ENCODE results near the gene TRMT1L.
"Not testable (repeated sequence)": the region's sequence is repeated elsewhere in the genome, so short reads cannot be mapped to it uniquely, and the experiment has no call there.

Gene TRMT1L

GRCh38 chr1:185156854-185157598 is at the start of gene TRMT1L, which contains the start of gene SWT1:
TSS of gene TRMT1L (minus strand) at chr1:185156953. CDS start at chr1:185156712, 241 bp downstream.
TSS of gene SWT1 (plus strand) at chr1:185157167. CDS start at chr1:185160842, 3,675 bp downstream.
- DNase-seq, result peak; percentile 99
- TF ChIP-seq POLR2A (IDR thresholded peaks at IDR 0.05; ENCODE audit: low read length) (peak; percentile 99), GATA1 (IDR thresholded peaks at IDR 0.05; ENCODE audit: low read depth, low read length) (no peak)

GRCh38 chr1:185200889-185201288 is 44.1 kb upstream of the TRMT1L start:
- TF ChIP-seq POLR2A (IDR thresholded peaks at IDR 0.05; ENCODE audit: low read length) (no peak), GATA1 (IDR thresholded peaks at IDR 0.05; ENCODE audit: low read depth, low read length) (no peak)
- DNase-seq, result no peak

GRCh38 chr1:185198712-185199111 is 42.0 kb upstream of the TRMT1L start:
- DNase-seq, result not testable (repeated sequence)

- TF ChIP-seq GATA1 (IDR thresholded peaks at IDR 0.05; ENCODE audit: low read depth, low read length) (no peak), POLR2A (IDR thresholded peaks at IDR 0.05; ENCODE audit: low read length) (no peak)
- no peak for DNase-seq
These were observed 37.0 kb upstream of the TRMT1L start for GRCh38 chr1:185193756-185194155.

GRCh38 chr1:185170291-185170848 is 13.6 kb upstream of the TRMT1L start:
- peak; percentile 83 to 85 for DNase-seq
- TF ChIP-seq POLR2A (IDR thresholded peaks at IDR 0.05; ENCODE audit: low read length), result no peak
- TF ChIP-seq GATA1 (IDR thresholded peaks at IDR 0.05; ENCODE audit: low read depth, low read length), result no peak

- no peak for TF ChIP-seq GATA1 (IDR thresholded peaks at IDR 0.05; ENCODE audit: low read depth, low read length)
- no peak for TF ChIP-seq POLR2A (IDR thresholded peaks at IDR 0.05; ENCODE audit: low read length)
- DNase-seq, result peak in 1 of 2 experiments; percentile 11
These were observed 9.4 kb upstream of the TRMT1L start for GRCh38 chr1:185166106-185166505.

GRCh38 chr1:185162491-185162890 is 5.7 kb upstream of the TRMT1L start:
- no peak for DNase-seq
- TF ChIP-seq GATA1 (IDR thresholded peaks at IDR 0.05; ENCODE audit: low read depth, low read length) (no peak), POLR2A (IDR thresholded peaks at IDR 0.05; ENCODE audit: low read length) (no peak)

GRCh38 chr1:185159966-185160365 is 3.2 kb upstream of the TRMT1L start:
- TF ChIP-seq GATA1 (IDR thresholded peaks at IDR 0.05; ENCODE audit: low read depth, low read length) (no peak), POLR2A (IDR thresholded peaks at IDR 0.05; ENCODE audit: low read length) (no peak)
- DNase-seq, result no peak

- TF ChIP-seq POLR2A (IDR thresholded peaks at IDR 0.05; ENCODE audit: low read length) (no peak), GATA1 (IDR thresholded peaks at IDR 0.05; ENCODE audit: low read depth, low read length) (no peak)
- DNase-seq, result peak; percentile 36 to 42
These were observed 2.0 kb upstream of the TRMT1L start for GRCh38 chr1:185158800-185159199.

- TF ChIP-seq POLR2A (IDR thresholded peaks at IDR 0.05; ENCODE audit: low read length) (no peak), GATA1 (IDR thresholded peaks at IDR 0.05; ENCODE audit: low read depth, low read length) (no peak)
- peak; percentile 54 to 56 for DNase-seq
These were observed 1.1 kb upstream of the TRMT1L start for GRCh38 chr1:185157599-185158412.

- no peak for TF ChIP-seq POLR2A (IDR thresholded peaks at IDR 0.05; ENCODE audit: low read length)
- TF ChIP-seq GATA1 (IDR thresholded peaks at IDR 0.05; ENCODE audit: low read depth, low read length), result no peak
- DNase-seq, result peak; percentile 72 to 79
These were observed 382 bp downstream of the TRMT1L start for GRCh38 chr1:185156288-185156853.

GRCh38 chr1:185155600-185156287 is 1.0 kb downstream of the TRMT1L start:
- TF ChIP-seq POLR2A (IDR thresholded peaks at IDR 0.05; ENCODE audit: low read length), result no peak
- TF ChIP-seq GATA1 (IDR thresholded peaks at IDR 0.05; ENCODE audit: low read depth, low read length), result no peak
- peak; percentile 68 to 77 for DNase-seq

GRCh38 chr1:185154912-185155513 is 1.7 kb downstream of the TRMT1L start:
- TF ChIP-seq GATA1 (IDR thresholded peaks at IDR 0.05; ENCODE audit: low read depth, low read length), result no peak
- no peak for TF ChIP-seq POLR2A (IDR thresholded peaks at IDR 0.05; ENCODE audit: low read length)
- peak; percentile 59 for DNase-seq

Measured in erythroblast (primary cell).